A204.1 (cell line): Measurements from ENCODE around the gene SMPD3.

Experiments
- FAIRE-seq: peaks from 2 replicates; lab custom pipeline; 2012; peaks lifted over from hg19 to GRCh38; lab: Jason Lieb, UNC

SMPD3 gene

DNA sequence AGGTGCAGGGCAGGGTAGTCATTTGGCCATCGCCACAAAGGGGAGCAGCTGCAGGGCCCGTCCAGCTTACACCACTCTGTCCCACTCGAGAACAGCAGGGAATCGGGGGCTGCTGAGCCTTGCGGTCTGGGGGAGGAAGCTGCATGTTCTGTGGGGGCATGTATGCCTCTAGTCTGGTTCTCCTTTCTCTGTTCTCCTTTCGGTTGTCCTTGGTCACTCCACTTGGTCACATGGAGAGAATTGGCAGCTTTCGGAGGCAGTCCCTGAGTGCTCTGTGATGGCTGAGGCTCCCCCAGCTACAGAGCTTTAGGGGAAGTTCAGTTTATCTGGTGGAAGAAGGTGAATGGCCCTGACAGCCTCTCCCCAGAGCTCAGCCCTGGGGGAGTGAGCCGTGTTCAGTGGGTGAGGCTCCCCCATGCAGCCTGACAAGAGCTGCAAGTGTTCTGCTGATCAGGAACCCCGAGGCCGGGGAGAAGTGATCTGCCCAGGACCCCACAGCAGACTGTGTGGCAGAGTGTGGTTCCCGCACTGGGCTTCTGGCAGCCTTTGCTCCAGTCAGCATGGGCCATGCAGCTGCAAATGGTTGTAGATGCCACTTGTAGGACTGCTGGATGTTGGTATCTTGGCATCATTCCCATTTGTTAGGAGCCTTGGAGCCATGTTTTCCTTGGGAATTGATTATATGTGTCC lies 22.3 kb upstream of the SMPD3 start:
- no peak for FAIRE-seq

DNA sequence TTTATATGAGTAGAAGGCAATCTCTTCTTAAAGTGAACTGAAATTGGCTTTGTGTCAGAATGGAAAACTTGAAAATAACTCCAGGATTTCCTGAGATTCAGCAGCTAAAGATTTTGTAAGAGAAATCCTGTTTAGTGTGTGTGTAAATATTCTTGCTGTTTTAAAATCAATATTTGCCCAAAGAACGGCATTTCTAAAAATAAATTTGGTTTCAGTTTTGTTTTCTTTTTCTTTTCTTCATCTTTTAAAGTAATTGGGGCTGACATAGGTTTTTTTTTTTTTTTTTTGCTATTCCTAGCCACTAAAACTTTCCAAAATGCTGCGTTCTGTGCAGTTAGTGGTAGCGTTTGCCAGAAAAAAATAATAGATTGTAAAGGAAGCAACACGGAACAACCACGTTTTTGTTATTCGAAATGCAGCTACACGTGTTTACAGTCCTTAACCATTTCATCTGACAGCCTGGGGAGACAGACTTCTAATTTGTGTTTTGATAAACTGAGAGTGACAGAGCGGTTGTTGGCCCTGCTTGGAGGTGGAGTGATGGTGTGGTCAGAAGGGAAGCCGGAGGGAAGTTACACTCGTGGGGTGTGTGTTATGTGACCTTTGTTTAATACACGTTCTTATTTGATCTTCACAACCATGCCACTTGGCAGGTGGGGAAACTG lies 21.6 kb upstream of the SMPD3 start:
- no peak for FAIRE-seq

DNA sequence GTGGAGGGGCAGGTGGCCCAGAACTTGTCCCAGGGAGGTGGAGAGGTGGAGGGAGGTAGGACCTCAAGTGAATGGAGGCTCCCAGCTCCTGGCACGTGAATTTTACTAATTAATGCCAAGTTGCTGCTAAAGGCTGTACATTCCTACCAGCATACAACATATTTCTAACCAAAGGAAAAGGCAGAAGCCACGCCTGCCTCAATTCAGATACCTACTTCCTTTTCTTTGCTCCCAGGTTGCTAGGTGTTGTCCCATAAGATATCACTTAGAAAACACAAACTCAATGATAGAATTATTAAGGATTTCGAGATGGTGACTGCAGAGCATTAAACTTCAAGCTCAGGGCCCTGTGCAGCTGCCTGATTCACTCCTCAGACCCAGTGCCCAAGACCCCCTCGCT lies 20.5 kb upstream of the SMPD3 start:
- FAIRE-seq, result no peak

DNA sequence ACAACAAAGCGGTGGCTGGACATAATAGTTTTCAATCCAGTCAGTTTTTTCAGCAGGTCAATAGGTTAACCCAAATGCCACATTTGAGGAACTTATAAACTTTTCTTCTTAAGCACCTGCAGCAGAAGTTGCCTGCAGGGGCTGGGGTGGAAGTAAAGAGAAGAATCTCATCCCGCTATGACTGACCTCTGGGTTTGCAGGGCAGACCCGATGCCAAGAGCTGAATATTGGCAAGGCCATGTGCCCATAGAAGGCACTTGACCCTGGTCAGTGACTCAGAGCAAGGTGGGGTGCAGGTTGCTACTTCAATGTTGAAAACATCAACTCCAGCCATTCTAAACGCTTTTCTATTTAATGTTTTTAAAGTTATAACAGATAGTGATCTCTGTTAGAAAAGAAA lies 17.9 kb upstream of the SMPD3 start:
- no peak for FAIRE-seq

DNA sequence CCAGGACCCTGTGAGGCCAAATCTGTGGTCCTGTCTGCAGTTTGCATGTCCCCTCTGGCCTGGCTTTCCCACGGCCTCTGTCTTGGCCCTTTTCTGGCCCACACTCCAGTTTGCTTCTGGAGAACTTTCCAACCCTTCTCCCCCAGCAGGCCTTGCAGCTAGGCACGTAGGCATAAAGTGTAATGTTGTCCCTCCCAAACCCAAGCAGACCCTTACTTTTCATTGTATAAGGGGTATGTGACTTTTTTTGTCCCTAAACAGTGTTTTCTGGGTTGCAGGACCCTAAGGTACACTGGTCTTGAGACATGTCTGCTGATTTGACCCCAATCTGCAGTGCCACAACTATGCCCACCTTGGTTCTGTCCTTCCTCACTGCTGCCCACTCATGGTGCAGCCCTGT lies 15.6 kb upstream of the SMPD3 start:
- FAIRE-seq, result no peak

DNA sequence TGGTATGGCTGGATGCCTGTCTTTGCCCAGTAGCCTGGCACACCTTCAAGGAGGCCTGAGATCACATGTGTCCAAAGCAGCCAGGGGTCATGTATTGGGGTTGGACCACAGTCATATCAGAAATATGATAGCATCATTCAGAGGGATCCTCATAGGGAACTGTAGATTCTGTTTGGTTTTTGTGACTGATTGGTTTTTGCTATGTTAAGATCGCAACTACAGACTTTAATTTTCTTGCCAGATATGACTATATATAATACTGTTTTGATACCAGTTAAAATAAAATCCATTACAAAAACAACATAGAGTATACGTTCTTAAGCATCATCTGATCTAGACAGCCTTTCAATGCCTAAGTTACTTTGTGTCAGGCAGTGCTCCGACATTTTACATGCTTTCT lies 11.8 kb upstream of the SMPD3 start:
- no peak for FAIRE-seq

DNA sequence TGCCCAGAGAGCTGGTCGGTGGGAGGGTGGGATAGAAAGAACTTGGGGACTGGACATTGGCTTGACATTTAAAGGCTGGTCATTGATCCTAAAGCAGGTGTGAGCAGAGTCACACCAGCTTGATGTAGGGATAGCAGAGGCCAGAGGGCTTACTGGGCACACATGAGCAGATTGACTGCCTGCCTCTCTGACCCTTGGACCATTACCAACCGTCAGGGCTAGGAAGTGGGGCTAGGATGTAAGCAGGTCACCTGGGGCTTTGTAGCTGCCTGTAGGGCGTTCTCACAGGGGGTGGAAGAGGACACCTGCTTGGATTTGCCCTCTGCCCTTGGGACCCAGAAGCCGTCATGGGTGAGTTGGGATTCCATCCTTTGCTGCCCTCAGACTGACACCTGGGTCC lies 11.1 kb upstream of the SMPD3 start:
- FAIRE-seq, result no peak

DNA sequence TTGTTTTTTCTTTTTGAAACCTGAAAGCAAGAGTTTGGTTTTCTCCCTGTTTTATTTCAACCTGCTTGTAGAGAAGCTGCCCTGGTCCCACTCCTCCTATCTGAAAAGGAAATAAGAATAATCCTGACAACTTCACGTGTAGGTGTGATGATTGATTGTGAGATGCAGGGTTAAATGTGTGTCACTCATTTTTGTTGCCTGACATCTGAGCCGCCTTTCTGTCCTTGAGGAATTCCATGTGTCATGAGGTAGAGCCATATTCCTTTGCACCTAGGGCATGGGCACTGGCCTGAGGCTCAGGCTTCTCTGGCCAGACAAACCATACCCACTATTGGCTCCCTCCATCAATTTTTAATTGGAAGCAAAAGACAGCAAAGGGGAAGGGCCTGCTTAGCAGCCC lies 10.2 kb upstream of the SMPD3 start:
- no peak for FAIRE-seq

DNA sequence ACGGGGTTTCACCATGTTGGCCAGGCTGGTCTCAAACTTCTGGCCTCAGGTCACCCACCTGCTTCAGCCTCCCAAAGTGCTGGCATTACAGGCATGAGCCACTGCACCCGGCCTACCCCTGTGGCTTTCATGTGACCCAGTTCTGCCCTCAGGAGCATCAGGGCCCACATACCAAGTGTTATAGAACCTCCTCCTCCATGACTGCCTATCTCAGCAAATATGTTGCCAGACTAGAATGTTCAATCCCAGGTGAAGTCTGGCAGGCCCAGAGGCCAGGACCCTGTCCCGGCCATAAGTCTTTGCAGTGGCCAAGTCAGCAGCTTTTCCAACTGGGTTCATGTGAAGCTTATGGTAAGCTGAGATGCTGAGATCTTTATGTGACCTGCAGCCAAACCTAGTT lies 9.8 kb upstream of the SMPD3 start:
- no peak for FAIRE-seq

DNA sequence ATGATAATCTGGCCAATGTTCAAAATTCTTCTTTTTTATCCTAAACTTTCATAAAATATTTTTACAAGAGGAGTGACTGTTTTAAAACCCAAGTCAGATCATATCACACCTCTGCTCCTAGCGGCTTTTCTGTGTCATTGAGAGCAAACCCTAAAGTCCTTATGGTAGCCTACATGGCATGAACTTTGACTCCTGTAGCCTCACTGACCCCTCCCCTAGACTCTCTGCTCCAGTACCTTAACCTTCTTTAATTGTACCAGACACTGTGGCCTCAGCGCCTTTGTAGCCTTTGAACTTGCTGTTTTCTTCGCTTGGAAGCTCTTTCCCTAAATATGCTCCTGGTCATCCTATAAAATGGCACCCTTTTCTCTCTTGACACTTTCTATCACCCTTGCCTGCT lies 7.3 kb upstream of the SMPD3 start:
- FAIRE-seq, result no peak

DNA sequence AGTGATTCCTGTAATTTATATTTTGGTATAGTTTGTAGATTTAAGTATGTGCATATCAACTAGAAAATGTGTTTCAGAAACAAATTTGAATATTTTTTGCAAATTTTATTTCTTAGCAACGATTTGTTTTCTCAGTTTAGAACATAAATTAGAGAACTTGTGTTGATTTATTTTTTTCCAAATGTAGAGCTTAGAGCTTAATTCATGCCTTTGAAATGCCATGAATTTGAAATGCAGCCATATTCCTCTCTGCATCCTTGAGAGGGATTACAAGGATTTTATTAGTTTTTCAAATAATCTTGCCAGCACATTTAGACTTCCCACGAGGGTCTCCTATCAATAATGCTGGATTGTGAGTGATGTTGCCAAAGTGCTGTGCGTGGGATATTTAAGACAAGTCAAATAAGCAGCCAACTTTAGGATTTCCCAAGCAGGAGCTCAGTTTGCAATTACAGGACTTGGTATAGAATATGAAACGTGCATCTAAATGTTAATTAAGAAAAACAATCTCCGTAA lies 6.7 kb upstream of the SMPD3 start:
- FAIRE-seq, result no peak

DNA sequence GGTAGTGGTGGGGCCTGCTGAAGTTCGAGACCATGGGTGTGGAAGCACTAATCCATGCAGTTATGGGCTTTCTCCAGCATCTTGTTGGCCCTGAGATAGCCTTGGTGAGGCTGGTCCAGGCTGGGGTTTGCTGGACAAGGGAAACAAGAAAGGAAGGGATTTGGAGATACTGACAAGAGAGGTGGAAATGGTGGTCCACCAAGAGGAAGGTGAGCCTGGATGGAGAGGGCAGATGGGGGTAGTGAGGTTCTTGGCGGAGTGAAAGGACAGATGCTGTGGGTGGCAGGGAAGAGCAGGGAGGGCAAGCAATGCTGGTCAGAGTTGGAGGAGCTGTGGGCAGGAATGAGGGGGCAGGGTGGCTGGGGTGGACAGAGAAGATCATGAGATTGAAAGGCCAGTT lies 5.5 kb upstream of the SMPD3 start:
- no peak for FAIRE-seq

DNA sequence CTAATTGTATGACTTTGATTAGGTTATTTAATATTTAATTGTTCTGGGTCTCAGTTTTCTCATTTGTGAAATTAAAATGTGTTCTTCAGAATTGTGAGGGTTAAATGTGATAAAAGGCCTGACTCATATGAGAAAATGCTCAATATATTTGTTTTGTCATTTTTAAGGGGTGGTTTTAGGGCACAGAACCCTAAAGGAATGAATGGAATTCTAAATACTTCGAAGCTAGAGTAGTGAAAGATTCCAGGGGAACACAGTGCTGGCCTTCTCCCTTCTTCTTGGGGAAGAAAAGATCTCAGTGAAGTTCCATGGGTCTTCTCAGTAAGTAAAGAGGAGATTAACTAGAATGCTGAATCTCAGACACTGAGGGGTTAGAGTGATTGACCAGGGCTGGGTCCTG lies 3.9 kb upstream of the SMPD3 start:
- FAIRE-seq, result no peak

DNA sequence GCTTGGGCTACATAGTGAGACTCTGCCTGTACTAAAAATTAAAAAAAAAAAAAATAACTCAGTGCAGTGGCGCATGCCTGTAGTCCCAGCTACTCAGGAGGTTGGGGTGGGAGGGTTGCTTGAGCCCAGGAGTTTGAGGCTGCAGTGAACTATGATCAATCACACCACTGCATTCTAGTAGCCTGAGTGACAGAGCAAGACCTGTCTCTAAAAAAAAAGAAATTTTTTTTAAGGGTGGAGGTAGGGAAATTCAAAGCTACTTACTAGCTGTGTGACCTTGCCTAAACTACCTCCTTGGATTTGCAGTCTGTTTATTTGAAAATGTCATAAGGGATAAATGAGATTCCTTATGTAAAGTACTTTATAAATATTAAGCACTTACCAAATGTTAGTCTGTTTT lies 3.4 kb upstream of the SMPD3 start:
- FAIRE-seq, result no peak

DNA sequence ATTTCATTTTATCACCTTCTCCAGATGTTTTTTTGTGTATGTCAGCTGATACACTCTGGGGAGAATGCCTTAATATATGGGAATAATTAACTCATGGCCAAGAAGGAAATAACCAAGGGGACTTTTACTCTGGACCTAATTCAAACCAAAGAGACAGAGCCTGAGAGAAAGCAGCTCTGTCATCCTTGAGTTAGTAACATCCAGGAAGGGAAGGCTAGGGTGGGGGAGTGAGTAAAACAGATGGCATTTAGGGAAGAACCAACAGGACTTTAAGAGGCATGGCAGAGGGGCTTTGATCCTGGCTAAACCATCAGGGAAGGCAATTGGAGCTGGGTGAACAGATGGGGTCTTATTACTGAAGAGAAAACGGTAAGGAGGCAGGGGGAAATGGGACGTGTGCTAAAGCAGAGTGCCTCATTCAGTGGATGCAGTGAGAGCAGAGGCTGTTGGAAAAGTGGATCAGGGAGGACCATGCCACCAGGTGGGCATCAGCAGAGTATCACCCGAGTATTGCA lies 2.5 kb upstream of the SMPD3 start:
- no peak for FAIRE-seq

DNA sequence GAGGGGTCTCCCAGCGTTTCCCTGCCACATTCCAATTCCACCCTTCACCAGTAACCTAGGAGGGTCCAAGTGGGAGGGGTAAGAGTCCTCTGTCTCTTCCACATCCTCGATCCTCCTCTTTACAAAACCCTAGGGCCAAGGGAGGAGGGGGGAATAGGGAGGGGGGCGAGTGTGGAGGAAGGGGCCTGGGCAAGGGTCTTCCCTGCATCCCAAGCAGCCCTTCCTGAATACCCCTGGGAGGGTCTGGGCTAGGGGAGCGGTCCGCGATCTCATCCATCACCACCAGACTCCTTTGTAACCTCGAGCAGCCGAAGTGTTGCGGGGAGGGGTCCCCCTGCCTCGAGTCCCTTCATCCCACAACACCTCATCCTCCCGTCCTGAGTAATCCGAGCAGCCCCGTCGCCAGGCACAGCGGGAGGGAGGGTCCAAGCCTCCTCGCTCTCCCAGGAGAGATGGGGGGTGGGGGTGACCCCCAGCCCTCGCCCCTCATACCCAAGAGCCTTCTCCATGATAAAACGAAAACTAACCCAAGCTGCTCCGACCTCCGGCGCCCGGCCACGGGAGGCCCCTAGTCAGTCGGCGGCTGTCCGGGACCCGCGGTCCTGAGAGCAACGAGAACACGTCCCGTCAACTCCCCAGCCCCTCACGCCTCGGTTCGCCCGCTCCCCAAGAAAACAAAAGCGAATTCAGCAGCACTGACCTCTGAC lies 502 bp downstream of the SMPD3 start:
- FAIRE-seq, result no peak

DNA sequence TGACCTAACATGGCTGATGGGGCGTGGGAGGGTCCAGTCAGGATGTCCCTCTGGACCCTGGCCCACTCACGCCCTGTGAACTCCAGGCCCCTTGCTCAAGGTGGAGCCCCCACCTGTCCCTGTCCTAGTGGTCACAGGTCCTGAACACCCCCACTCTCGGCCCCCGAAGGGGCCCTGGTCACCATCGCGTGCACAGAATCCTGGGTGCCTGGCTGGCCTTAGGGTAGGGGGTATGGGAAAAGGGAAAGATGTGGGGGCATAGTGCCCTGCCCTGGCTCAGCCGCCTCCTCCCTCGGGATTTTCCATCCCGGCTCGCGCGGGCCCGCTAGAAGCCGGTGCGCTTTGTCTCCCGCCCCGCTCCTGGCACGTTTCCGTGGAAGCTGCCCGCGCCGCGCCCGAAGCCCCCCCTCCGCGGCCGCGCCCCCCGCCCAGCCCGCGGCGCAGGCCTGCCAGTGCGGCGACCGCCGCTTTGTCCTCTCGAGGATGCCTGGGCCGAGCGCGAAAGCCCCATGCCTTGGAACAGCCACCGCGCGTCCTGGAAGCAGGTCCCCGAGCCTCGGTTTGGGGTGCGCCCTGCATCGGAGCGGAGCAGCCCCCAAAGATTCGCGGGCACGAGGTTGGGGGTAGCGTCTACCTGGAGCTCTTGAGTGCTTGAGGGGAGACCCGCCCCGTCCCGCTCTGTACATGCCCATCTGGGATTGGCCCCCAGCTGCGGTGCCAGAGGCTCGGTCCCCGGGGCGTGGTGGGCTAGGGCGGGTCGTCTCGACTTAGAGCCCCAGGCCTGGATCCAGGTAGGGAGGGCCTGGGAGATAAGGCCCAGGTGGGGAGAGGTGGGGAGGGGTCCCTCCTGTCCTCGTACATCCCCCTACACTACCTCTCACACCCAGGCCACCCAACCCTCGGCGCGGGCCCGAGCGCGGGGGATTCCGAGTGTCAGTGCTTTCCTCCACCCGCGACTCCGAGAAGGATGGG lies 1.3 kb downstream of the SMPD3 start:
- FAIRE-seq, result no peak

DNA sequence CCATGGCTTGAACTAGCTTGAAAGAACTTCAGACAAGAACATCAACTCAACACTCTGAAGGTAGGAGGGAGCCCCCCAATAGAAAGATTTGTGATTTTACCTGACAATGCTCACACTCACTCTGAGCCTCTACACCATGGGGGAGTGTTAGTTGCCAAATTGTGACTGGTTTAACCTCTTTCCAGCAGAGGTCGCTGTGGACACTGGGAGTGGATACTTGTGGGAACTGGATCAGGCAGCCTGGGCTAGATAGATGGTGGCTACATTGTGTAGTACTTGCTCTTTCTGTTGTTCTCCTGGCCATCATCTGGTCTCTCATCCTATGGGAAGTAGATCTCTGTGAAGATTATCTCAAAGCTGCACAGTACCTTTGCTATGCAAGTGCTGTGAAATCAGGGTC lies 2.9 kb downstream of the SMPD3 start:
- FAIRE-seq, result no peak

DNA sequence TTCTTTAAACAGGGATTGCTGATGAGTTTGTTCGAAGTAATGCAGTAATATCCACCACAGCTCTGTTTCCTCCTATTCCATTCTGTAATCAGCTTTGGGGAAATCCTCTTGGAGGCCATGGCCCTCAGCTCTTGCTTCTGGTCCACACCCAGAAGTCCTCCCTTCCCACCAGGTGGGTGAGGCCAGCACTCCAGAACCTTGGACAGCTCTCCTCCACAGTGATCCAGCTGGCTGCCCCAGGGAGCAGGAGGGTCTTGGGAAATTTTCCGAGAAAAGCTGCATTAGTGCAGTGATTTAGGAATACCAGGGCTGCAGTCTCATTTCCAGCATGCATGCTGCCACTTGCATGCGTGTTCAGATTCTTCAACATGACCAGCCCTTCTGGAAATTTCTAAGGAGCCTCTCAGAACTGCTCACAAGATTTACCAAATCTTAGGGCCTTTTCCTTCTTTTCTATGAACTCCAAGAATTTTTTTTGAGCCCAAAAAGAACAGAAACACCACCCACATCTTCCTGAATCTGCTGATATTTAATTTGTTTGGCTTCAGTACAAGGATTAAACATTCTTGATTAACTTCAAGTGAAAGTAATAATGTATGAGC lies 4.2 kb downstream of the SMPD3 start:
- no peak for FAIRE-seq

DNA sequence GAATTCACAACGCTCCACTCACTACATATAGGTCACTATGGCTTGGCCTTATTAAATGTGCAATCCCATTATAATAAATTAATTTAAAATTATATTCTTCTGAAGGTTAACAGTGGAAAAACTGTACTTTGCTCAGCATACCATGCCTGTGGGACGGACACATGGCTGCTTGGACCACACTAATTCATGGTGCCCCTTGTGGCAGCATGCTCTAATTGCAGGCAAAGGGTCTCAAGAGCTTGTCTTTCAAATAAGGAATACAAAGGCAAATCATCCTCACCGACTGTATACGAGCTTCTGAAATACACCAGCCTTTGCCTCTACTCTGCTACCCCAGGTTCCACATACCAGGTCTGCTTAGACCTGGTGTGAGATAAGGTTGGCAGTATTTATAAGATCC lies 11.7 kb downstream of the SMPD3 start:
- no peak for FAIRE-seq

DNA sequence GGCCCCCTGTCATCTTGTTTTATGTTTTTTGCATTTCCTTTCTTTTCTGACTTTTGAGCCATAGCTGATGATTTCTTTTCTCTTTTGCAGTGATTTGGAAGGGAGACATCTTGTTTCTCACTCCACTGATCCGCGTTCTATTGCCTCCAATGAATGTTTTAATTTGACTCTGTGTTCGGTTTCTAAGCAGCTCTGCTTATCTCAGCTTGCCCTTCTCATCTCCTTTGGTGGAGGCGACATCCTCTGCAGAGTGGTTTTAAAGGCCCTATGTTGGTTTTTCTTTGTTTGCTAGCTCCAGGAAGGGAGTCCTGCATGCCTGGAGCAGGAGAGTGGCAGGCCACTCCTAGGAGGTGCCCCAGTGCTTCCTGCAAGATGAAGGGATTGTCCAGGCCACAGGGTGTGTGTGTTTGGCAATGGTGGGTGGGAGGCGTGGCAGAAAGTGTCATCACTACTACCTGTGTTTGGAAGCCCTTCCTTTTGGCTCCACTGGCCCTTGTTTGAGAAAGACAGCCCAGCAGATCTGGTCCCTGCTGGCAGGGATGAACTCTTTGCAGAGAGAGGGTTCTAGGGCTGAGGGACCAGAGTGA lies 13.6 kb downstream of the SMPD3 start:
- FAIRE-seq, result no peak
